K562 (cell line): Measurements from ENCODE around the gene KEL. TPM values are rescaled to one million over a fixed set of nuclear protein-coding genes. Genes with fewer than 3 reads are reported as not detected.

Source experiments
- CXXC5 ChIP-seq: fragments of 250-450 bp; sonication (Bioruptor Pico); IDR thresholded peaks from 2 replicates; pipeline ENCODE4 v1.8.0; 2022; ENCODE audit warnings: inconsistent platforms, mild to moderate bottlenecking, moderate library complexity
- ELF2 ChIP-seq: fragments of 250-450 bp; sonication (Bioruptor Pico); IDR thresholded peaks from 2 replicates; pipeline ENCODE4 v1.5.0; 2021; ENCODE audit warnings: mild to moderate bottlenecking
- FOXM1 ChIP-seq, 2 experiments: fragments of 450-650 bp in 1 of 2; sonication (generic) in 1 of 2; formaldehyde crosslinking in 1 of 2; IDR thresholded peaks; 2 replicates each; pipeline versions ENCODE4 v1.6.1 to v1.9.0; 2017 to 2022; ENCODE audit warnings: low read depth in 2 of 2, mild to moderate bottlenecking in 2 of 2, missing genetic modification reagents in 1 of 2, moderate library complexity in 1 of 2
- HDAC1 ChIP-seq, 2 experiments: fragments of 450-650 bp; IDR thresholded peaks; 2 replicates each; pipeline ENCODE4 v1.6.1; 2016 to 2017; ENCODE audit warnings: inconsistent platforms in 1 of 2, mild to moderate bottlenecking in 1 of 2, moderate library complexity in 1 of 2
- POU5F1 ChIP-seq: fragments of 150-350 bp; IDR thresholded peaks from 2 replicates; pipeline ENCODE4 v1.6.1; 2014; ENCODE audit warnings: borderline replicate concordance, low read length, low read depth, mild to moderate bottlenecking; ENCODE audit not compliant: partially characterized antibody
- RAD51 ChIP-seq: fragments of 450-650 bp; IDR thresholded peaks from 2 replicates; pipeline ENCODE4 v1.7.1; 2016; ENCODE audit warnings: low read depth, mild to moderate bottlenecking, borderline replicate concordance
- RHOXF2B ChIP-seq: fragments of 250-450 bp; sonication (Bioruptor Pico); conservative IDR thresholded peaks from 2 replicates; pipeline ENCODE4 v1.5.1; 2021
- SMC3 ChIP-seq: conservative IDR thresholded peaks from 2 replicates; pipeline ENCODE4 v1.6.1; 2011; ENCODE audit warnings: low read depth, low read length, improper control_type of control experiment; ENCODE audit not compliant: insufficient read depth
- ZFP36 ChIP-seq: fragments of 150-350 bp; IDR thresholded peaks from 2 replicates; pipeline ENCODE4 v1.6.1; 2018; ENCODE audit warnings: low read length, low read depth; ENCODE audit not compliant: partially characterized antibody
- ZNF239 ChIP-seq: fragments of 250-450 bp; sonication (Bioruptor Pico); IDR thresholded peaks from 2 replicates; pipeline ENCODE4 v1.4.0; 2020; ENCODE audit warnings: mild to moderate bottlenecking
- ZNF398 ChIP-seq: fragments of 250-450 bp; sonication (Bioruptor Pico); IDR thresholded peaks from 2 replicates; pipeline ENCODE4 v1.8.0; 2021; ENCODE audit warnings: moderate library complexity, mild to moderate bottlenecking, inconsistent platforms
- polyA plus RNA-seq, 8 experiments: library from polyadenylated mRNA; depleted of rRNA in 4 of 8; stranded (reverse) in 5 of 8; unstranded in 3 of 8; fragments of >200 nt; fragmentation: Nextera tagmentation in 2 of 8; fragmentation: Illumina TruSeq in 1 of 8; extraction: Ambion mirVana in 2 of 8; extraction: Trizol in 1 of 8; gene quantifications; 2 replicates each; pipeline versions ENCODE4 v1.2.1 to v1.2.3, GENCODE V29; 2011 to 2014; ENCODE audit warnings: inconsistent platforms in 1 of 8, missing spikeins in 1 of 8
- total RNA-seq, 7 experiments: library from RNA; depleted of rRNA in 6 of 7; stranded (reverse); fragments of >200 nt in 6 of 7; fragmentation: Illumina TruSeq in 2 of 7; extraction: Trizol in 2 of 7; gene quantifications; 2 replicates each; pipeline versions ENCODE4 v1.2.1 to v1.2.3, GENCODE V29; 2011 to 2021; ENCODE audit warnings: low replicate concordance in 1 of 7
- TF ChIP-seq, protein P1 (sequence below), 2 experiments: fragments of 450-650 bp in 1 of 2; sonication (generic) in 1 of 2; formaldehyde crosslinking in 1 of 2; IDR thresholded peaks; 2 replicates each; pipeline versions ENCODE4 v1.7.1 to v1.9.0; 2016 to 2022; ENCODE audit warnings: inconsistent platforms in 1 of 2, mild to moderate bottlenecking in 1 of 2, missing genetic modification reagents in 1 of 2

KEL gene
- total and polyA plus RNA-seq, 9 of the 15 experiments (the other 6 are each of a cell fraction or from before 2014, with no cell fraction given): 9.0 to 47.4 (median 22.2) TPM

DNA sequence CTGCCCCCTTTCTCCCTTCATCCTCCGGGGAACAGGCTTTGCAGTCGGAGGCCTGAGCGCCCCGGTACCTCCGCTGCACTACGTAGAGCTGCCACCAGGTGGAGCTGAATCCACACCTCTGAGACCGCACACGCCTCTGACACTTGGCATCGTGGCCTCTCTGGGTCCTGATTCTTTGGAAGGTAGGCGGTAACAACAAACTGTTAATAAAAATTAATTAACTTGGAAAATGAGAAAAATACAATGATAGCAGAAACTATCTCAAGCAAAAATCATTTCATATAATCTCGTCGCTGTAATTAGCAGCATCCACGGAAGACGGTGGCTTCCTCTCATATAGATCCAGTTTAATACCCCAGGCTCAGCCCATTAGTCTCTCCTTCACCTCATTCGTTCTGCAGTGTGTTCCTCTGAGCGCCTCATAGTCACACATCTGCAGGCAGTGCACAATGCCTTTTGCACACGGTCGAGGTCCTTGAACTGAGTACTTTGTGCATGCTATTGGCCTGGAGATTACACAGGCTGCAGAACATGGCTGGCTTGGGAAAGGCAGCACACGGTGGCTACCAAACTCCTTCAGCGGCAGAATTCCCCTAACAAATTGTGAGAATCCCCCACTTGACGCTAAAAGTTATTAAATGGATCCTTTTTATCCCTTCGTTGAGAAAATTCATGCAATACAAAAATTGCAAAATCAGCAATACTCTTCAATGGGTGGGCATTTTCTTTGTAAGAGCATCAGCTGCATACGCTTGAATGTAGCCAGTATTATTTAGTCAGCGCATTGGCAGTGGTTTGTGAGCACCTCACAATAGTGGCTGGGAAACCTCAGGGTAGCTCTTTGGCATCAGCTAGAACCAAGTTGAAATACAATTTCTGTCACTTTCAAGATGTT, 46.1 kb upstream of the KEL start (continued):
- TF ChIP-seq ZNF398 (CRISPR knock-in tag) (no peak), ELF2 (CRISPR knock-in tag) (no peak), POU5F1 (no peak), CXXC5 (CRISPR knock-in tag) (0 out of 2 replicates have a peak, but pooled peaks have one; percentile 35), FOXM1 (IDR thresholded peaks at IDR 0.05; ENCODE audit: low read depth) (no peak), FOXM1 (CRISPR knock-in tag; IDR thresholded peaks at IDR 0.05; ENCODE audit: low read depth) (no peak), ZNF239 (CRISPR knock-in tag) (no peak), ZFP36 (peak; percentile 19), SMC3 (peak; percentile 100), RHOXF2B (CRISPR knock-in tag) (no peak), RAD51 (no peak), HDAC1 (IDR thresholded peaks at IDR 0.05) (no peak)
- TF ChIP-seq, protein P1, sequence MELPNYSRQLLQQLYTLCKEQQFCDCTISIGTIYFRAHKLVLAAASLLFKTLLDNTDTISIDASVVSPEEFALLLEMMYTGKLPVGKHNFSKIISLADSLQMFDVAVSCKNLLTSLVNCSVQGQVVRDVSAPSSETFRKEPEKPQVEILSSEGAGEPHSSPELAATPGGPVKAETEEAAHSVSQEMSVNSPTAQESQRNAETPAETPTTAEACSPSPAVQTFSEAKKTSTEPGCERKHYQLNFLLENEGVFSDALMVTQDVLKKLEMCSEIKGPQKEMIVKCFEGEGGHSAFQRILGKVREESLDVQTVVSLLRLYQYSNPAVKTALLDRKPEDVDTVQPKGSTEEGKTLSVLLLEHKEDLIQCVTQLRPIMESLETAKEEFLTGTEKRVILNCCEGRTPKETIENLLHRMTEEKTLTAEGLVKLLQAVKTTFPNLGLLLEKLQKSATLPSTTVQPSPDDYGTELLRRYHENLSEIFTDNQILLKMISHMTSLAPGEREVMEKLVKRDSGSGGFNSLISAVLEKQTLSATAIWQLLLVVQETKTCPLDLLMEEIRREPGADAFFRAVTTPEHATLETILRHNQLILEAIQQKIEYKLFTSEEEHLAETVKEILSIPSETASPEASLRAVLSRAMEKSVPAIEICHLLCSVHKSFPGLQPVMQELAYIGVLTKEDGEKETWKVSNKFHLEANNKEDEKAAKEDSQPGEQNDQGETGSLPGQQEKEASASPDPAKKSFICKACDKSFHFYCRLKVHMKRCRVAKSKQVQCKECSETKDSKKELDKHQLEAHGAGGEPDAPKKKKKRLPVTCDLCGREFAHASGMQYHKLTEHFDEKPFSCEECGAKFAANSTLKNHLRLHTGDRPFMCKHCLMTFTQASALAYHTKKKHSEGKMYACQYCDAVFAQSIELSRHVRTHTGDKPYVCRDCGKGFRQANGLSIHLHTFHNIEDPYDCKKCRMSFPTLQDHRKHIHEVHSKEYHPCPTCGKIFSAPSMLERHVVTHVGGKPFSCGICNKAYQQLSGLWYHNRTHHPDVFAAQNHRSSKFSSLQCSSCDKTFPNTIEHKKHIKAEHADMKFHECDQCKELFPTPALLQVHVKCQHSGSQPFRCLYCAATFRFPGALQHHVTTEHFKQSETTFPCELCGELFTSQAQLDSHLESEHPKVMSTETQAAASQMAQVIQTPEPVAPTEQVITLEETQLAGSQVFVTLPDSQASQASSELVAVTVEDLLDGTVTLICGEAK (IDR thresholded peaks at IDR 0.05): no peak
- TF ChIP-seq, protein P1 (CRISPR knock-in tag; IDR thresholded peaks at IDR 0.05): no peak
